Measurements from ENCODE around the gene TASOR2. TPM values are rescaled to one million over a fixed set of nuclear protein-coding genes. Genes with fewer than 3 reads are reported as not detected.

Gene TASOR2
- total and polyA plus RNA-seq, 5 donors from 2014 or later = 6.7 to 75.9 (median 11.4) TPM

DNA sequence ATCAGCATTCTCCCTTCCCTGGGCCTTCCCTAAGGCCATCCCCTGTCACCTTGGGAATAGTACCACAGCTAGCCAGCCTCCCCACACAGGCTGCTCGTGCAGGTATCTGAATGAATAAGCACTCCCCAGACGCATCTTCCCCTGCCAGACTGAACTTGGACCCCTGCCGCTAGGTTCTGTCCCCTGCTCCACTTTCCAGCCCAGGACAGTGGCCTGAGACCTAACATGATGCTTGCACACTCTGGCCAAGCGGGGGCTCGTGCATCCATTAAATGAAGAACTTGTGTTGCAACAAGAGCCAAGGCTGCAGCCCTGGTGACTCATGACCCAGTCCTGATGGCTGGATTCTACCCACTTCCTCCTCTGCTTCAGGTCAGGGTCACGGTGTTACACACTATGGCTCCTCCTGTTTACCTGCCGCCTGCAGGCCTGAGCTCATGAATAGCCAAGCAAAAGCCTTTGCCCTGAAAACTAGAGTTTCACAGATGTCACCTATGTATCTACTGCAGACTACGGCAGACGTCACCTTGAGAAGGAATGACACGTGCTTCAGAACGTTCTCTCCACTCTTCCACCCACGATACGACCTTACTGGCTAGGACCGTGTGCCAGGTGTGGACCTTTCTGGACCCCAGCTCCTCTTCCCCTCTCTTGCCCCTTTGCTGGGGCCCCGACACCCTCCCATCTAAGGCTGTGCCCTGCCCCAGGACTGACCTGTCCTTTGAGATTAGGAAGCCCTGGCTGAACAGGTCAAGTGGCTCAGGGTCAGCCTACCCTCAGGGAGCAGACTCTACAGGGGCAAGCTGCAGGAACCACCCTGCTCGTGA is 24.7 kb upstream of the TASOR2 start:
- no peak overlapping the region for H3K4me3 ChIP-seq (ENCODE audit: low read depth, low read length)
- Mint-ChIP-seq H3K27ac (peak overlapping the region in 2 of 3 donors; percentile 8 to 44), H3K36me3 (no peaks in the 10 kb centered on the region), H3K27me3 (peaks cover 4% of the 10 kb centered on the region), H3K4me3 (peak overlapping the region in 2 of 4 donors; percentile 59 to 79), H3K9me3 (no peaks in the 10 kb centered on the region), H3K4me1 (peaks cover 11 to 58% (median 28%) of the 10 kb centered on the region in 4 donors)
- no peak overlapping the region for H3K27ac ChIP-seq (ENCODE audit: insufficient read depth, low read length, poor library complexity, severe bottlenecking)
- H3K9me3 ChIP-seq (ENCODE audit: control insufficient read depth in 2 of 2, low read length in 2 of 2) = no peaks in the 10 kb centered on the region
- DNase-seq = peak in 1 of 3 donors; percentile 40
- peak; percentile 69 to 71 for ATAC-seq (ENCODE audit: low read depth in 2 of 2)
- H3K36me3 ChIP-seq (ENCODE audit: control insufficient read depth, insufficient read depth, low read length) = no peaks in the 10 kb centered on the region
- H3K27me3 ChIP-seq (ENCODE audit: control insufficient read depth, insufficient read depth, low read length) = no peaks in the 10 kb centered on the region
- H3K4me1 ChIP-seq (ENCODE audit: control insufficient read depth, insufficient read depth, low read length, poor library complexity, severe bottlenecking) = peaks cover 9% of the 10 kb centered on the region

DNA sequence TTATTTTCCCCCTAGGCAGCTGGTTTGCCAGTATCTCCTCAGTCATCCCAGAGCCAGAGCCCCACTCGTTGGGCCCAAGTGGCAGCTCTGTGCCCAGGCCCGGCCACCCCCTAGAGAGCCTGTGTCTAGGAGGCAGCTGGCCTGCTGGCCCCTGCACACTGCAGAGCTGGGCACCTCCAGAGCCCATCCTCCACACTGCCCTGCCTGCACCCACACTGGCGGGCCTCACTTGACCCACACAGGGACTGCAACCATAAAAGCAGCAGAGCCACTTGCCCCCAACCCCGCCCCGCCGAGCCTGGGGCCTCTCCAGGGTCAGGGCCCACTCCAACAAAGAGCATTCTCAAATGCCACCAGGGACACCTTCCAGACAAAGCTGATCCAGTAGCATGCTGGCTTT is 23.6 kb upstream of the TASOR2 start:
- no peaks in the 10 kb centered on the region for H3K36me3 ChIP-seq (ENCODE audit: control insufficient read depth, insufficient read depth, low read length)
- no peaks in the 10 kb centered on the region for H3K27me3 ChIP-seq (ENCODE audit: control insufficient read depth, insufficient read depth, low read length)
- Mint-ChIP-seq H3K4me3 (no peak overlapping the region), H3K4me1 (peaks cover 6 to 53% (median 28%) of the 10 kb centered on the region in 4 donors), H3K27me3 (peaks cover 10% of the 10 kb centered on the region), H3K36me3 (no peaks in the 10 kb centered on the region), H3K9me3 (no peaks in the 10 kb centered on the region), H3K27ac (no peak overlapping the region)
- no peak for ATAC-seq (ENCODE audit: low read depth in 2 of 2)
- no peak for DNase-seq
- H3K4me1 ChIP-seq (ENCODE audit: control insufficient read depth, insufficient read depth, low read length, poor library complexity, severe bottlenecking) = peaks cover 17% of the 10 kb centered on the region
- no peak overlapping the region for H3K4me3 ChIP-seq (ENCODE audit: low read depth, low read length)
- no peaks in the 10 kb centered on the region for H3K9me3 ChIP-seq (ENCODE audit: control insufficient read depth in 2 of 2, low read length in 2 of 2)
- no peak overlapping the region for H3K27ac ChIP-seq (ENCODE audit: insufficient read depth, low read length, poor library complexity, severe bottlenecking)

DNA sequence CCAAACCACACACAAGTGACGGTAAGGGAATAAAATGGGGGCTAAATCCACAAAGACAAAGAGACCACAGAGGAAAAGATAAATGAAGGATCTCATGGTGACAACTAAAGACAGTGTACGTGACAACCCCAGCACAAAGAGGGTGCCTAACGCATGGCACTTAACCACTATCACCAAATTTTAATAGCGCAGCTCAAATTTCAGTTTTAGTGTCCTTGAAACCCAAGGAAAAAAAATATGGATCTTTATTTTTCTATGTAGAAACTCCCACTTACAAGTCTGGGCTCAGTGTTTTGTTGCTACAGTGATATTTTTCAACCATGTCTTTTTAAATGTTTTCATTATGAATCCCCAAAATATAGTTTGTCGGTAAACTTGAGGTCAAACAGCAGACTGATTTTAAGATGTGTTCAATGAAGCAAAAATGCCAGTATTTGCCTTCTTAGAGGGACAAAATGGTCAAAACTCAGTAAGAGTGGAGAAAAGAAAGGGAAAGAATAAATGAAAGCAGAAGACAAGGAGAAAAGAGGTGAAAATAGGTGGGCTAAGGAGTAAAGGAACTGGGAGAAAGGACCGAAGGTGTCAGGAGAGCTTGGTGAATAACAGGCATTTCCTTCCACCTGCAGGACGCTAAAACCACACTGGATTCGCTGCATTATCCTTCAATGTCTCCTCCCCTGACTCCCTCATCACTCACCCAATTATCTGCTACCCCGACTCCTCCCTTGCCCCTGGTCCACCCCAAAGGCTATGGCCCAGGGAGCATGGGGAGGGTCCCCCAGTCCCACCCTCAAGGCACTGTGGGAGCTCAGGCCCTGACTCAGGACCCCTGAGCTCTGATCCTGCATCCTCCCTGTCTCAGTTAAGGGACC is 21.7 kb upstream of the TASOR2 start:
- peak overlapping the region in 1 of 4 donors; percentile 9 for H3K4me3 Mint-ChIP-seq
- DNase-seq (no peak), ATAC-seq (ENCODE audit: low read depth in 2 of 2) (no peak)
- peaks cover 3% of the 10 kb centered on the region for H3K36me3 Mint-ChIP-seq
- peaks cover 4 to 41% (median 26%) of the 10 kb centered on the region in 4 donors for H3K4me1 Mint-ChIP-seq
- peaks cover 17% of the 10 kb centered on the region for H3K27me3 Mint-ChIP-seq
- peak overlapping the region in 1 of 3 donors; percentile 34 for H3K27ac Mint-ChIP-seq
- H3K4me1 ChIP-seq (ENCODE audit: control insufficient read depth, insufficient read depth, low read length, poor library complexity, severe bottlenecking) = peaks cover 18% of the 10 kb centered on the region
- no peak overlapping the region for H3K4me3 ChIP-seq (ENCODE audit: low read depth, low read length)
- H3K9me3 Mint-ChIP-seq = no peaks in the 10 kb centered on the region
- peaks cover 6% of the 10 kb centered on the region for H3K27me3 ChIP-seq (ENCODE audit: control insufficient read depth, insufficient read depth, low read length)
- H3K9me3 ChIP-seq (ENCODE audit: control insufficient read depth in 2 of 2, low read length in 2 of 2) = no peaks in the 10 kb centered on the region
- H3K36me3 ChIP-seq (ENCODE audit: control insufficient read depth, insufficient read depth, low read length) = no peaks in the 10 kb centered on the region
- H3K27ac ChIP-seq (ENCODE audit: insufficient read depth, low read length, poor library complexity, severe bottlenecking) = no peak overlapping the region

DNA sequence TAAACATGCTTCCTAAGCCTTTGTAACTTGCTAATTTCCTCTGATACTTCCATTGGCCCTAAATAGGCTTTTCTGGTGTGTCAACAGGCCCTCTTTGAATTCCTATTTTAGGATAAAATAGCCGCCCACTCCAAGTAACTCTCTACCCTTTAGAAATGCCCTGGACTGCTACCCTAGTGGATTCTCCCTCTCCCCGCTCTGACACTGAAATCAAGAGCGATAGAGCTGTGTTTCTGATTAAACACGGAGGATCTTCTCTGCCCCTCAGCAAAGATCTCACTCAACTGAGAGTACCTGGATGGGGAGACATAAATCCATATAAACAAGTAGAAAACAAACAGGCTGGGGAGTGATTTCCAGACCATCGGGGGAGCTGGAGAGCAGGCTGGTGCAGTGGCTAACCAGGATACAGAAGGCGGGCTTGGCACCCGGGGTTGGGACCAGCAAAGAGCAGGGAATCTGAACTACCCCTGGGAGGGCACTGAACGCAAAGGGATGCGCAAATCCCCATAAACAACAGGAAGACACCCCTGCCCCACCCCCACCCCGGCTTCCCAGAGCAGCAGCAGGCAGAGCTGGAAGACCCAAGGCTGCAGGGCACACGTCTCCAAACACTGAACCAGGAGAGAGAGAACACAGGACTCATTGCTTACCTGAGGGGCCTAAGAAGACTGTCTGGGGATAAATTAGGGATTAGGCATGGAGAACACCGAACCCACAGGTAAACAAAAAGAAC is 20.8 kb upstream of the TASOR2 start:
- peaks cover 18% of the 10 kb centered on the region for H3K4me1 ChIP-seq (ENCODE audit: control insufficient read depth, insufficient read depth, low read length, poor library complexity, severe bottlenecking)
- H3K4me3 Mint-ChIP-seq = peak overlapping the region in 2 of 4 donors; percentile 16 to 63
- H3K27ac Mint-ChIP-seq = peak overlapping the region in 2 of 3 donors; percentile 26 to 53
- no peaks in the 10 kb centered on the region for H3K36me3 ChIP-seq (ENCODE audit: control insufficient read depth, insufficient read depth, low read length)
- no peak overlapping the region for H3K4me3 ChIP-seq (ENCODE audit: low read depth, low read length)
- peaks cover 6 to 38% (median 26%) of the 10 kb centered on the region in 4 donors for H3K4me1 Mint-ChIP-seq
- ATAC-seq (ENCODE audit: low read depth in 2 of 2) = no peak
- no peak for DNase-seq
- H3K9me3 Mint-ChIP-seq = no peaks in the 10 kb centered on the region
- H3K36me3 Mint-ChIP-seq = peaks cover 3% of the 10 kb centered on the region
- no peaks in the 10 kb centered on the region for H3K9me3 ChIP-seq (ENCODE audit: control insufficient read depth in 2 of 2, low read length in 2 of 2)
- peaks cover 6% of the 10 kb centered on the region for H3K27me3 ChIP-seq (ENCODE audit: control insufficient read depth, insufficient read depth, low read length)
- no peak overlapping the region for H3K27ac ChIP-seq (ENCODE audit: insufficient read depth, low read length, poor library complexity, severe bottlenecking)
- peaks cover 19% of the 10 kb centered on the region for H3K27me3 Mint-ChIP-seq

DNA sequence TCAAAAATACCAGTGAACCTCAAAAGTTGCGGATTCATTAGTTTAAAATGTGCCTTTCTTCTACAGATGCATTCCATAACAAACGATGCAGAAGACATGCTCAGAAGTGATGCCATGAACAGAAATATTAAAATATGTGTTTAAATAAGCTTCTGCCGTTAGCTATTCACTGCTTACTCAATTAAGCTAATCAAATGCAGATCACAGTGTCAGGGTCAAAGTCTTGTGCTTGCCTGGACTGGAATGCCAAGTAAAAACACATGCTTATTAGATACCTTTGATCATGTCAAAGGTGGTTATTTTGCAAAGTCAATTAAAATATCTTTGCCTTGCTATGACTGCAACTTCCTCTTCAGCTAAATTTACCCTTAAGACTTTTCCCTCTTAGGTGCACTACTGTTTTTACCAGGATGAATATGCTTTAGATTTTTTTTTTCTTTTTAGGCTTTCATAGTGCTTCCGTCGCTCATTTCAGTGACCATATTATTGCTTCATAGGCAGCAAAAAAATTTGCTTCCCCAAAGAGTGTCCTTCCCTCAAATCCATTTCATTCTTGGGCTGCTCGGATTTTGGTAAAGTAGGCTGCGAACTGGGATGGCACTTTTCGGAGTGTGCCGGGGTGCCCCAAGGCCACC is 19.1 kb upstream of the TASOR2 start:
- H3K4me1 Mint-ChIP-seq = peaks cover 6 to 26% (median 16%) of the 10 kb centered on the region in 4 donors
- H3K27me3 ChIP-seq (ENCODE audit: control insufficient read depth, insufficient read depth, low read length) = peaks cover 9% of the 10 kb centered on the region
- ATAC-seq (ENCODE audit: low read depth in 2 of 2) (no peak), DNase-seq (no peak)
- no peaks in the 10 kb centered on the region for H3K36me3 ChIP-seq (ENCODE audit: control insufficient read depth, insufficient read depth, low read length)
- H3K36me3 Mint-ChIP-seq = peaks cover 3% of the 10 kb centered on the region
- H3K9me3 Mint-ChIP-seq = peaks cover 0 to 2% (median 0%) of the 10 kb centered on the region in 7 donors
- peak overlapping the region; percentile 14 for H3K27ac ChIP-seq (ENCODE audit: insufficient read depth, low read length, poor library complexity, severe bottlenecking)
- H3K4me3 ChIP-seq (ENCODE audit: low read depth, low read length) = peak overlapping the region; percentile 77
- H3K27ac Mint-ChIP-seq = peak overlapping the region in 1 of 3 donors; percentile 71
- H3K9me3 ChIP-seq (ENCODE audit: control insufficient read depth in 2 of 2, low read length in 2 of 2) = no peaks in the 10 kb centered on the region
- H3K4me1 ChIP-seq (ENCODE audit: control insufficient read depth, insufficient read depth, low read length, poor library complexity, severe bottlenecking) = peaks cover 18% of the 10 kb centered on the region
- peaks cover 21% of the 10 kb centered on the region for H3K27me3 Mint-ChIP-seq
- H3K4me3 Mint-ChIP-seq = peak overlapping the region; percentile 58 to 86 (median 84)

DNA sequence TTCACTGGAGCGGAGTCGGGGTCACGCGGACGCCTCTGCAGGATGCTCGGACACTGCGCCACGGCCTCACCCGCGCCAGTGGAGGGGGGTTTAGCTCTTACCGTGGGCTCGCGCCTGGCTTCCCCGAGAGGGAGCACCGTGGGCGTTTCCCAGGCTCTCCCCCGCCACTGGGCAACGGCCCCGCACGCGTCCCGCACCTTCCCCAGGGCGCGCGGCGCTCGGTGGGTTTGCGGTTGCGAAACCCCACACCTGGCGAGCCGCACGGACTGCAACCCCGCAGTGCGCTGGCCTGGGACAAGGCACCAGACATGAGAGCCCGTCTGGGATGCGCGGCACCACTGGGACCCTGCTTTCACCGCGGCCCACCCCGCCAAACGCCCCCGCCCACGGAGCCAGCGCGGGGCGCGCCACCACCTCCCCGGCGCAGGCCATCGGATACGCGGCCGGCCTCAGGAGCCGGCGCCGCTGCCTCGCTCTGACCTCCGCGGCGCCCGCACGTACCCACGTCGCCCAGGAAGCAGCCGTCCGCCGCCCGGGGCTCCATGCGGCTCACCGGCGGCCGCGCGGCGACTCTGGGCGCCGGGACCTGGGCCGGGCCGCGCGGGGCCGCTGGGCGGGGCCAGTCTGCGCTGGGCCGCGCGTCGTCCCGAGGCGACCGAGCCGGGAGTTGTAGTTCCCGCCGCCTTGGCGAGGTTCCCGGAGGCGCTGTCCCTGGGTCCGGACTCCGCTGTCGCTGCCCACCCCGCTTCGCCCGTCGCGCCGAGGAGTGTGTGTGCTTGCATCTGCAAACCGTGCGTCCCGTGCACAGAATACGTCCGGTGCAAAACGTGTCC is 18.4 kb upstream of the TASOR2 start, which contains the start of gene ASB13:
Gene ASB13, minus strand, starts transcription at position 588 of the 833 bp plus-strand sequence. Its CDS starts 44 bp downstream, at position 544.
- Histone ChIP-seq H3K36me3 (ENCODE audit: control insufficient read depth, insufficient read depth, low read length) (no peaks in the 10 kb centered on the region), H3K27me3 (ENCODE audit: control insufficient read depth, insufficient read depth, low read length) (peaks cover 9% of the 10 kb centered on the region), H3K27ac (ENCODE audit: insufficient read depth, low read length, poor library complexity, severe bottlenecking) (peak within 1 kb of the TSS; percentile 14), H3K4me1 (ENCODE audit: control insufficient read depth, insufficient read depth, low read length, poor library complexity, severe bottlenecking) (peaks cover 18% of the 10 kb centered on the region), H3K9me3 (ENCODE audit: control insufficient read depth in 2 of 2, low read length in 2 of 2) (no peaks in the 10 kb centered on the region), H3K4me3 (ENCODE audit: low read depth, low read length) (peak within 1 kb of the TSS; percentile 88)
- DNase-seq (peak; percentile 14 to 67 (median 25)), ATAC-seq (ENCODE audit: low read depth in 2 of 2) (peak; percentile 68 to 71)
- H3K27me3 Mint-ChIP-seq = peaks cover 21% of the 10 kb centered on the region
- H3K4me1 Mint-ChIP-seq = peaks cover 6 to 21% (median 16%) of the 10 kb centered on the region in 4 donors
- H3K4me3 Mint-ChIP-seq = peak within 1 kb of the TSS; percentile 86 to 99 (median 94)
- peaks cover 0 to 2% (median 0%) of the 10 kb centered on the region in 7 donors for H3K9me3 Mint-ChIP-seq
- H3K36me3 Mint-ChIP-seq = peaks cover 3% of the 10 kb centered on the region
- H3K27ac Mint-ChIP-seq = peak within 1 kb of the TSS; percentile 11 to 91 (median 84)

Data from CD4-positive, CD25-positive, alpha-beta regulatory T cell (primary cell).